Measurements from ENCODE around the gene KLHL22.

KLHL22 gene

DNA sequence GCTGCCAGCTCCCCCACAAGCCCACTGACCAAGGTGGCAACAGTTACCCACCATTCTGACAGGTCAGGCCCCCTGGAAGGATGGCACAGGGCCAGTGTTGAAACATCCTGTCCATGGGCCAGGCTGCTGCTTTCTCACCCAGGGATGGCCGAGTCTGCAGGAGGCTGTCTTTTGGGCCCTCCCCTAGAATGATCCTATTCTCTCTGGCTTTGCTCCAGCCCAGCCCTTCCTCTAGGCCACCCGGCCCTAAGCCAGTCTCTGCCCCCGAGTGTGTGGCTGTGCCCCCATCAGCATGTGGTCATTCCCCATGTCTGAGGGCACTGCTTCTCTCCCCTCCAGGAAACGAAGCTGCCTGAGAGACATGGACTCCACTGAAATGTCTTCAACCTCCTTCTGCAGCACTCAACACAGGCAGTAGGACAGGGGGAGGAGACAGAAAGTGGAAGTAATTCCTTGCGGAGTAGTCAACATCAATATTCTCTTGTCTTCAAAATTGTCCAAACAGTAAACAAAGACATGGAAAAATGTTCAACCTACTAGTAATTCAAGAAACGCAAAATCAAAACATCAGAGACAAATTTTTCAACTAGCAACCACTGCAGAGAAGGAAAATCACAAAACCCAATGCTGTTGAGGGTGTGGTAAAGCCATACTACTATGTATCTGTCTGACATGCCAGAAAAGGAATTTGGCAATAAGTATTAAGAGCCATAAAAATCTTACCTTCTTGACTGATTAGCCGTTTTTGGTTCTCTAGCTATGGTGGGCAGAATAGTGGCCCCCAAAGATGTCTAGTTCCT lies 52.9 kb downstream of the KLHL22 start:
- DNase-seq, result no peak

DNA sequence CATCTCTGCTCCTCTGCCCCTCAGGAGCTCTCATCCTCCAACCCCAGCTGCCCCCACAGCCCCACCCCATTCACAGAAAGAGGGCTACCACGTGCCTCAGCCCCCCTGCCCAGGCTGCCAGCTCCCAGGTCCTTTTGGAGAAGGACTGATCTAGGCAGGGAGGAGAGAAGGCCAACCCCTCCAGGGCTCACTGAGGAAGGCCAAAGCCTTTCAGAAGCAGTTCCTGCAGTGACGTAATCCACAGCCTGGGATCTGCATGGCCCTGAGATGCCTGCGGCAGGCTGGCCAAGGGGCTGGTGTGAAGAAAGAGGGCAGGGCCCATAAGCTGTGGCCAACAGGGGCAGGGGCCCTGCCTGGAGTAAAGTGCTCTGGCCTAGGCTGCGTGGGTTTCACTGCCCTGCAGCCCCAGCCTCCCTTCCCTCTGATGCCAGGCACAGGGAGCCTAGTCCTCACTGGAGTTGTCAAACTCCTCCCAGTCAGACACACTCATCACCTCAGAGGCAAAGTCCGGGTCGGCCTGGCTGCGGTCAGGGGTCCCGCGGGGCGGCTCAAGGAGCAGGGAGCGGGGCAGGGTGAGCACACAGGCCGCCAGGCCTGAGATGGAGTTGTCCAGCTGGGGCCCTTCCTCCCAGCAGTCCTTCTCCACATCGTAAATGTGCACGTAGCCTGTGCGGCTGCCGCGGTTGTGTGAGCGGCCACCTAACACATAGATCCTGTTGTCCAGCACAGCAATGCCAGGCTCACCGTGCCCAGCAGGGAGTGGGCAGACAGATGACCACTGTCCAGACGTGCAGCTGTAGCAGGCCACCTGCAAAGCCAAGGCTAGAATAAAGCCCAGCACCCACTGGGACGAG lies 53.7 kb downstream of the KLHL22 start:
- DNase-seq, result no peak

DNA sequence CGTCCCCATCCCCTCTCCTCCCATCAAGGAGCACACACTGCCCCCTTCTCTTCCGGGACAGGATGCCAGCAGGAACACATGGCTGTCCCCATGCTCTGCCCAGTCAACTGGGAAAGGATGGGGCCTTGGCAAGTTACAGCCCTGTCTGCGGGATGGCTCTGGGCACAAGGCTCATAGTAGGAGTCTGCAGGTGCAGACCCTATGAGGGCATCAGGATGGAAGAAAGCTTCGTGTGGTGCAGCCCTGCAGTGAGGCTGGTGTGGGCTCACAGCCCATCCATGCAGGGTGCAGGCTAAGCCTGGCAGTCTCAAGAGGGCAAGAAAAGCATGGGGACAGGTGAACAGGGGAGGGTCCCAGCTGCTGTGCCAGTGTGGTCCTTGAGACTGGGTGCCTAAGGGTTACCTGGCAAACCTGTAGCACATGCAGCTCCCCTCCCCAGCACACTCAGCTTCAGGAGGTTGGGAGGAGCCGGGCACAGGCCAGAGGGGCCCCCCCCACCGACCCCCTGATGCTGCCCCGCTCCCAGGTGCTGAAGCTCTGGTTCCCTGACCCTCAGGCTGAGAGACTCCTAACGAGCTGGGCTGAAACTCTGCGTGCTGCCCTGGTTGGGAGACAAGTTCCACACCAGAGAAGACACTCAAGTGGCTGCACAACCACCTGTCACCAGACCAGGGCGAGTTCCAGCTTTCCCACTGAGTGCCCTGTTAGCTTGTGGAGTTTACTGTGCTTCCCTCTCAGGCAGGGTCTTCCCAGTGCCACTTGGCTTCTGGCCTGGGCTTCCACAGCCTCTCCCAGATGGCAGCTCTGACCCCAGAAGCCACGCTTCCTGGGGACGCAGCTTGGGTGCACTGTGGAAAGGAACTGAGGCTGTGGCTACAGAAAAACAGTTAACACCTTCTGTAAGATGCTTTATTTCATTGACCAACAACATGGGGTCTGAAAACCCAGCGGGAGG lies 54.7 kb downstream of the KLHL22 start:
- no peak for DNase-seq

DNA sequence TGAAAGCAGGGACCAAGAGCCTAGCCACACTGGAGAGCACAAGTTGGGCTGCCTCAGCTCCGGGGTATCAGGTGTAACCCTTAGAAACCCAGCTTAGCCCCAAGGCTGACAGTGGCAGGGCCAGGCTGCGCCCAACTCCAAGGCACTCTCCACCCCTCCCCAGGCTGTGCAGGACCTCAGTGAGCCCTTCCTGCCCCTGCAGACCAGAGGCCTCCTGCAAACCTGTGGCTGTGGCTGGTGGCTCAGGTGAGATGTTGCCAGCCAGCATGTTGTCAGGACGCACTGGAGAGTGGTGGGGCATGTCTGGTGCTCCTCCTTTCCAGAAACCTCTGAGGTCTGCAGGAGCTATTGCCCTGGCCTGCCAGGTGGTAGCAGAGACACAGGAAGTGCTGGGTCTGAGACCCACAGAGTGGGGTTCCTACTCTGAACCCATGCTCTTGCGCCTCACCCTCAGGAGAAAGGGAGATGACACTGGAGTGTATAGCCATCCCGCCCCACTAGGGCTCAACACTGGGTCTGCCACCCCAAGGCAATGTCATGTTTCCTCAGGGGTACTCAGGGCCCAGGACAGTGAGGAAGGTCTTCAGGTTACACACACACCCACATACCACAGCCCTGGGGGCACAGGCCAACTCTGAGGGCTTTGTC lies 55.5 kb downstream of the KLHL22 start:
- no peak for DNase-seq

DNA sequence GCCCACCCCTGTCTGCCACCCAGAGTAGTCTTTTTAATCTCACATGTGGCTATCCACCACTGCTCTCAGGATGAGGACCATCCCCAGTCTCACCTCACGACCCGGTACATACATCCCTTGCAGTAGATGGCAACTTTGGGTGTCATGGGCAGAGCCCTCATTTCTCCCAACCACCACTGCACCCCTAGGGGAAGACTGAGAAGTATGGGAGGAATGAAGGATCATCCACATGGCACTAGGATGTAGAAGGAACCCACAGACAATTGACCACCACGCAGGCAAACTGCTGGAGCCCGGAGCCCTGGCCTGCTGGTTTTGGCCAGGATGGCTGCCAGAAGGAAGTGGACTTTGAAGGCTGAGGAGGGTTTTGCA lies 56.1 kb downstream of the KLHL22 start:
- DNase-seq, result no peak

DNA sequence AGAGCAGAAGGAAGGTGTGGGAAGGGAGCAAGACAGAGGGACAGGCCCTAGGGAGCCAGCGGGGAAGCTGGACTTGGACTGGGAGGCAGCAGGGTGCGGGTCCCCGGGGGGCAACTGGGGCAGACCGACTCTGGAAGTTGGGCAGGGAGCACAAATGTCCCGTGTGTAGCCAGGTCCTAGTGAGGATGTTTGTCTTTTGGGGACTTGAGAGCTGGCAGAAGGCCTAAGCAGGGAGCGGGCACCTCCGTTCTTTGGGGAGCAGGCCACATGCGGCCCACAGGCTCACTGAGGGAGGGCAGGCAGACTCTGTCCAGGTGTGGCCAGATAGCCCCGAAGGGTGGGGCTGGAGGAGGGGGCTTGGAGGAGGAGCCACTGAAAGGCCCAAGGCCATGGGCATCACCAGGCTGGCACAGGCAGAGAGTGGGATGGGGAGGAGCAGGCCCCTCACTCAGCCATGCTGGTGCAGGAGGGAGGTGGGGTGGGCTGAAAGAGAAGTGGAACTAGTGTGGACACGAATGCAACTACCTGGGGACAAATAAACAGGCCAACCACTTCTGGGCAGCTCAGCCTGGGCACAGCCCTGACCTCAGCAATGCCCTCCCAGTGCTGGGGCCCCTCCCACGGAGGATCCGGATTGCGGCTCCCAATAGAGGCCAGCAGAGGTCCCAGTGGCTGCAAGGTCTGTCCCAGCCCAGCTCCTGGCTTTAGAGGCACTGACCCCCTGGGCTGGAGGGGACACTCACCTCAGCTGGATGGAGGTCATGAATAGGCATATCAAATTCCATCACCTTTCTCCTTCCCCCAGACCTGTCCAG lies 56.7 kb downstream of the KLHL22 start:
- DNase-seq, result no peak

DNA sequence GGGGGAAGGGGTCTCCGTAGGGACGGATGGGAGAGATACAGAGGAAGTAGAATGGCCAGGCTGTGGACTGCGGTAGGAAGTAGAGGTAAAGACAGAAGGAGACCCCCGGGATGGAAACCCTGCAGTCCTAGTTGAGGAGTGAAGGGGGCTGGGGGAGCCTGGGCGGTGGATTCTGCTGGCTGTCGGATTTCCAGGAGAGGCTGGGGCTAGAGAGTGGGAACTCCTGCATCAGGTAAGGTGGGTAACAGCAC lies 57.2 kb downstream of the KLHL22 start:
- no peak for DNase-seq

DNA sequence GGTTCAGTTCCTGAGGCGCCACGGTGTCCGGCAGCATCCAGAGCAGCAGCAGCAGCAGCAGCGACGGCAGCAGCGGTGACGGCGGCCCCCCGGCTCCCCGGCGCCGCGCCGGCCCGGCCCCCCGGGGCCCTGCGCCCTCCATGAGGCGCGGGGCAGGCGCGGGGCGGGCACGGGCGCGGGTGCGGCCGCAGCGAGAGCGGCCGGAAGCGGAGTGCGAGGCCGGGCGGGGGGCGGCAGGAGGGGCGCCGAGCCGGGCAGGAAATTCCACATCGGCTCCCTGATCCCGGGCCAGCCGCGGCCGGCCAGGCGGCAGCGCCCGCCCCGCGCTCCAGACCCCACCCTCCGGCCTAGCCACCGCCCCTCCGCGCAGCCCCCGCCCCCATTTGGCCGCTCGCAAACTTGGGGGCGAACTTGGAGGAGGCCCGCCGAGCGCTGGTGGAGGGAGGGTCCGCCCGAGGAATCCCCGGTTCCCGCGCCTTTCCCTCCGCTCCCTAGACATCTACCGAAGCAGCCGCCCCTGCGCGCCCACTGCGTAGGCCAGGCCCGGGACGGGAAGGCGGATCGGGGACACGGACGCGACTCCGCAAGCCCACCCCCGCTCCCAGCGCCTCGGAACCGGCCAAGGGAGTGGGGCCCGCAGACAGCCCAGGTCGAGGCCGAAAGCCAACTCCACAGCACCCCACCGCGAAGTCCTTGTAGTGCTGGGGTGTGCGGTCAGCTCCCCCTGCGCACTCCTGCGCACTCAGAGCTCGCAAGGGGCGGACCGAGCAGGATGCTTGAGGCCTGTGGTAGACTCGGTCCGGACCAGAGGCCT lies 57.8 kb downstream of the KLHL22 start, which contains the start of gene SCARF2:
Gene SCARF2, minus strand, starts transcription at position 213 of the 814 bp plus-strand sequence. Its CDS starts 71 bp downstream, at position 142.
- no peak for DNase-seq

DNA sequence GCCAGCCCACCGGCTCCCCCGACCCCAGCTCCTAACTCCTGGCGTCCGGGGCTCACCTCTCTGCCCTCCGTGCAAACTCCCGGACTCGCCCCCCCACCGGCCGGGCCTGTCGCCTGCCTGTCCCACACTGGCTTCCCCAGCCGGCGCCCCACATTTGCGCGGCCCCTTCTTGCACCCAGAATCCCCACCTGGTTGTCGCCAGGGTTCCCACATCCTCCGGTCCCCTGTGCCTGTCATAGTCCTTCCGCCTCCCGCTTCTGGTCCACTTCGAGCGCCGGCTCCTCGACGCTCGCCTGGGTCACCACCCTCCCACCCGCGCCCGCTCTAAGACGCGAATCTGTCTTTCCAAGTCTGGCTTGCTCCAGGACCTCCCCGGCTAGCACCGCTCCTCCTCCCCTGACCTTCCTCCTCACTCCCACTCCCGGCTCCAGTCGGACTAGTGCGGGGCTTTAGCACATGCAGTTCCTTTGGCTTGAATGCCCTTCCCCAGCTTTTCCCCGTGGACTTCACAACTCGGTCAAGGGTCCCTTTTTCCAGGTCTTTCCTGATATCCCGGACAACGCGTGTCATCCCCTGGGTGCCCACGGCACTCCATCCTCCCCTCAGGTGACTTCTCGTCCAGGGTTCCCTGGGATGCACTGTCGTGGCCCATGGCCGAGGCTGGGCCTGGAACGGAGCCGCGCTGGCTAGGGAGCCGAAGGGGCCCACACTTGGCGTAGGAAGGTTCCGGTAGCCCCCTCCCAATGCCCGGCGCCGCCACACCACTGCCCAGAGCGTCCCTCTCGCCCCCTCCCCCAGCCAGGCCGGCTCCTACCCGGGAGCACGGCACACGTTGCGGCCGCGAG lies 58.6 kb downstream of the KLHL22 start:
- DNase-seq, result no peak

DNA sequence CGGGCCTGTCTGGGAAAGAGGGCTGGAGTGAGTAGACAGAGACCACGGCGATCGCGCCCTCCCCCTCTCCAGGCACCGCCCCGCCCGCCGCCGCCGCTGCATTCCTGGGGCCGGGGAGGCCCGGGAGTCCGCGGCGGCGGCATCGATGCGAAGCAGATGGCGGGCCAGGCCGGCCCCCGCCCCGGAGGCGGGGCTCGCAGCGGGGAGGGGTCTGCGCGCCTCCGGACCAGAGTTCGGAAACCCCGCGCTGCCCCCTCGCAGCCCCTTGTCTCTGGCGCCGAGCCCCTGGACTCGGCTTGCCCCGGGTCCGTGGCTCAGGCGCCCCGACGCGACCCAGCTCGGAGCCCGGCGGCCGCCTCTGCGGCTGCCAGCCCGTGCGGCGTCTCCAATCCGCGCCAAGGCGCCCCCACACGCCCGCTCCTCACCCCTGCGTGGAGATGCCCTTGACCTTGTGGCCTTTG lies 59.3 kb downstream of the KLHL22 start:
- no peak for DNase-seq

DNA sequence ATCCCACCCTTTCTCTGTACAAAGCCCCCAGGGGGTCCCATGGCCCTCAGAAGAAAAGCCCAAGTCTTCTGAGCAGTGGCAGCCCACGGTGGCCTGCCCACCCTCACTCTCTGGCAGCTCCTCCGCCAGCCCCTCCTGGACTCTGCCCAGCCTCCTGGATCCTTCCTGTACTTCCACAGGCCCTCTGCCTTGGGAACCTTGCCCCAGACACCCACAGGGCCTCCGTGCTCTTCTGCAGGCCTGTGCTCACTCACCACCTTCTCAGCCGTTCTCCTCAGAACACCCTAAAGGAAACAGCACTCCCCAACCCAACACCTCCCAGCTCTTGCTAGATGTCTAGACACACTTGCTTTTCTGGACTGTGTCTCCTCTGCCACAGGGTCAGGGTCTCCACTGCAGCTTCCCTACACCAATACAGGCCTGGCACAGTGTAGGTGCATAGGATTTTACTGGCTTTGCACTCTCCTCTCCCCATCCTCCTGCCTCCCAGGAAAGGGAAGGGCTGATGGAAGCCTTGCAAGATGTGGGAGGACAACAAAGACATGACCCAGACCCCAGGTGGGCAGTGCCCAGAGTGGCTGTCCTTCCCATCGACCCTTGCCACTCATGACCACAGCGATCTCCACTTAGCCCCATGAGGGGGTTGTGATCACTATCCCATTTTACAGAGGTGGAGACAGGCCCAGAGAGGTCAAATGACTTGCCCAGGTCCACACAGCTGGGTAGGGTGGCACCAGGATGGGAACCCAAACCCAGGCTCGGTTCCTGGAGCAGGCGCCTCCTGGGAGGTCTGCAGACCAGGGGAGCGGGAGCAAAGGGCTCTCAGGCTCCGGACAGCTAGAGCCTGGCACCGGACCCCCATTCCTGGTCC lies 59.9 kb downstream of the KLHL22 start:
- no peak for DNase-seq

DNA sequence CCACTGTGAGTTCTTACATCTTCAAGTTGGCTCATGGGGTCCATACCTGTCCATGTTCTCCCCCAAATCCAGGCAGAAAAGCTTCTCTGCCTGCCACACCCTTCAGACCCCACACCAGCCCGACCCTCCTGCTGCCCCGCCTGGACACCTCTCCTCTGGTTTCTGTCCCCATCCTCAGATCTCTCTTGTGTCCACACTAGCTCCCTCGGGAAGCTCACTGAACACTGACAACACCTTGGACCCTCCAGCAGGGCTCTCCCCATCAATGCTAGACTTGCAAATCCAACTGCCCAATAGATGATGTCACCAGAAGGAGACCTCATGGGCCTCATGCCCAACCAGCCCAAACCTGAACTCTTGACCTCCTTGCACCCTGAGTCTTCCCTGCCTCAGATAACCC lies 60.8 kb downstream of the KLHL22 start:
- no peak for DNase-seq

DNA sequence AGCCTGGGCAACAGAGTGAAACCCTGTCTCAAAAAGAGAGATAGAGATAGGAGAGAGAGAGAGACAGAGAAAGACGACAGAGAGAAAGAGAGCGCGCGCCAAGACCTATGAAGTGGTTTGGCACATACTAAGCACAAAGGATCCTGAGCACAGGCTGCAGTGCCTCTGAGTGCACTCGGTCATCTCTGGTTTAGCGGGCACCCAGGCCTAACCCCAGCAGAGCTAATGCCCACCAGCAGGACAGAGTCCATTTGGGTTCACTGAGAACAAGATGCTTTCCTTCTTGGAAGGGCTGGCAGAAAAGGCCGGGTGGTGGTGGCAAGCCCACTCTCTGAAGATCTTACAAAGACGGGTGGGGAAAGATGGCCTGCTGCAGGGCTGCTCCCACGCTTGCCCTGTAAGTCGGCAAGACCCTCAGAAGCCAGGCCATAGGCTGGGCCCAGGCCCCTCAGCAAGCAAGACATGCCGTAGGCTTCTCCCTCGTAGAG lies 61.3 kb downstream of the KLHL22 start:
- no peak for DNase-seq

DNA sequence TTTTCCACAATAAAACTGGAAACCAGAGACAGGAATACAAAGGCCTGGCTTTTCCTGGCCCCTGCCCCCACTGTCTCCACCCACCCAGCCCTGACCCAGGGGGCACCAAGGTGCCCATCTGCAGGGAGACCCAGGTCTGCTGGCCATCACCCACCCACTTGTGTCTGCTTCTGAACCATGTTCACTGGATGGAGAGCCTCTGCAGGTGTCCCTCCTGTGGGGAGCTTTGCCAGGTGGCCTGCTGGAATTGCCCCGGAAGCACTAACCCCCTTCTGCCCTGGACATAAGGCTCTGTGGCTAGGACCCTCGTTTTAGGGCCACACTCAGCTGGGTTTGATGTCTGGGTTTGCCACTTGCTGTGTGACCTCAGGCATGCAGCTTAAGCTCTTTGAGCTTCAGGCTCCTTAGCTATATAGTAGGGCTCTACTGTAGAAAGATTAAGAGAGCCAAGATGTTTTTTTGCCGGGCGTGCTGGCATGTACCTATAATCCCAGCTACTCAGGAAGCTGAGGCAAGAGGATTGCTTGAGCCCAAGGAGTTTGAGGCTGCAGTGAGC lies 61.8 kb downstream of the KLHL22 start:
- DNase-seq, result no peak

DNA sequence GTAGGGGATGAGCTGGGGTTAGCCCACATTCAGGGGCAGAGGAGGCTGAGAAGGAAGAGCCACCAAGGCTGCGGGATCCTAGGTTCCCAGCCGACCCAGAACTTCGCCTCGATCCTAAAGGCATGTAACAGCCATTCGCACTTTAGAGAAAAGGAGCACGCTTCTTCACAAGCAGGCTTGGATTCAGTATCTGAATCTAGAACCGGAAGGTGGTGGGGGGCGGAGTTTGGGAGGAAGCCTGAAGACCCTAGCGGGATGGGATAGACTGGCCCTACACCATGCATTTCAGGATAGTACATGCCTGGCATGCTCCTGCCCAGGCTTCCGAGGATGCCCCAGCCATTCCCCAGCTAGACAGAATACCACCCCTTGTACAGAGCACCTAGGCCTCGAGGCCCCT lies 62.4 kb downstream of the KLHL22 start:
- no peak for DNase-seq

DNA sequence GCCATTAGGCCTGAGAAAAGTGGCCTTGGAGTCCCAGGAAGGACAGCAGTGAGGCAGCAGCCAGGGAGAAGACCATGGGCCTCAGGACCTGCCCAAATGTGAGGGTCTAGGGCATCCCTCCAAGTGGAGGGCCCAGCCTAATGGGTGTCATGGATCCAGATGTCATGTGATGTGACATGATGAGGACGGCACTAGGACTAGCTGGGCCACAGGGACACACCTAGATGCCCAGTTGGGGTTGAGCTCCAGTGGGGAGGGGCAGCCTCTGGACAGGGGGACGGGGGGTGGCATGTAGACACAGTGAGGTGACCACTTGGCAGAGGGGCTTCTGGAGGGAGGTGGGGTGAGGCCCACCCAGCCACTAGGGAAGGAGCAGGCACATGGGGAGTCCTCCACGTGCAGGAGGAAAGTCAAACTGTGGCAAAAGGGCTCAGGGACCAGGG lies 63.3 kb downstream of the KLHL22 start:
- DNase-seq, result no peak

DNA sequence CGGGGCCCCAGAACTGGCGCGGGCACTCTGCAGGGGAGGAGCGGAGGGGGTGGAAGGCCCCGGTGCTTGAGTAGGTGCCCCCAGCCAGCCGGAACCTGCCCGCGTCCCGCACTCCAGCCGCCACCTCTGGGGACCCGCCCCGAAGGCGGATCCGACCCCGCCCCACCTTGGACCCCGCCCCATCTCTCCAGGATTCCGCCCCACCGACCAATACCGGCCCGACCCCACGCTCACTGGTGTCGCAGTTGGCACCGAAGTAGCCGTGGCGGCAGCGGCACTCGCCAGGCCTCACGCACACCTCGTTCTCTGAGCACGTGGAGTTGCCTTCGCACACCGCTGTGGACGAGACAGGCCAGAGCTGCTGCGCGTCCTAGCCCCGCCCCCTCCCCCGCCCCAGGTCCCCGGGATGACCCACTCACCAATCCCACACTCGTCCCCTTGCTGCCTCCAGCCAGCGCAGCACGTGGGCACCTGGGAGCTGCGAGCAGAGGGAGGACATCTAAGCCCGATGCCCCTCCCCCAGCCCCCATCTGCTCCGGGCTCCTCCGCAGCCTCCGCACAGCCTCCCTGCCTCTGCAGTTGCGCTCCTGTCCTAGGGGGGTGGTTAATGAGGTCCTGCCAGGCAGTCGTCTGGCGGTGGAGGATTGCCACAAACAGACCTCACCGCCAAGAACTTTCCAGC lies 63.9 kb downstream of the KLHL22 start:
- DNase-seq, result no peak

All from midbrain (tissue), 1 donor.